SK-N-SH (cell line): Measurements from ENCODE around the gene KRTAP12-1. TPM values are rescaled to one million over a fixed set of nuclear protein-coding genes. Genes with fewer than 3 reads are reported as not detected.

Source experiments
- CTCF ChIA-PET: fragments of 300-600, 350-600 bp; formaldehyde crosslinking; extraction: SDS; loops from one replicate; lab custom pipeline; 2021; lab: Yijun Ruan, JAX
- POLR2A ChIA-PET: fragments of 350-600 bp; sonication (Branson Sonifier 250); formaldehyde crosslinking; extraction: SDS; loops from one replicate; lab custom pipeline; 2020; ENCODE audit warnings: antibody characterized with exemption, inconsistent platforms; lab: Yijun Ruan, JAX
- DNase-seq: peaks from one replicate; pipeline ENCODE4 v3.0.0; 2012
- H2AFZ ChIP-seq: fragments of 200-600 bp; sonication (generic); 2 replicates; pipeline ENCODE4 v1.8.1; 2016; ENCODE audit warnings: antibody characterized with exemption, mild to moderate bottlenecking, low read depth
- H3F3A ChIP-seq: fragments of 200-600 bp; sonication (generic); replicated peaks from 2 replicates; pipeline ENCODE3; 2016; ENCODE audit warnings: antibody characterized with exemption, mild to moderate bottlenecking; ENCODE audit not compliant: insufficient read depth
- H3K27ac ChIP-seq, 2 experiments: fragments of 200-500 bp in 1 of 2; fragments of 200-600 bp in 1 of 2; sonication (Bioruptor generic) in 1 of 2; sonication (generic), shearing (Covaris generic) in 1 of 2; 2 replicates each; pipeline versions ENCODE4 v1.5.1 to v1.6.1; 2014 to 2016; ENCODE audit warnings: low read depth in 2 of 2, inconsistent platforms in 1 of 2, low read length in 1 of 2, mild to moderate bottlenecking in 1 of 2, mixed read lengths in 1 of 2
- H3K27me3 ChIP-seq: fragments of 200-600 bp; sonication (generic), shearing (Covaris generic); 2 replicates; pipeline ENCODE4 v1.6.1; 2016; ENCODE audit warnings: mixed run types; ENCODE audit not compliant: insufficient read depth
- H3K36me3 ChIP-seq, 2 experiments: fragments of 200-500 bp in 1 of 2; fragments of 200-600 bp in 1 of 2; sonication (Bioruptor generic) in 1 of 2; sonication (generic) in 1 of 2; replicated peaks in 1 of 2; 2 replicates each; pipeline versions ENCODE3 to v1.5.1; 2014 to 2016; ENCODE audit warnings: low read length in 1 of 2, mild to moderate bottlenecking in 1 of 2; ENCODE audit not compliant: insufficient read depth in 2 of 2, control insufficient read depth in 1 of 2
- H3K4me1 ChIP-seq, 2 experiments: fragments of 200-500 bp in 1 of 2; fragments of 200-600 bp in 1 of 2; sonication (Bioruptor generic) in 1 of 2; sonication (generic), shearing (Covaris generic) in 1 of 2; 2 replicates each; pipeline versions ENCODE4 v1.5.1 to v1.6.1; 2014 to 2016; ENCODE audit warnings: low read depth in 1 of 2, low read length in 1 of 2, mixed run types in 1 of 2; ENCODE audit not compliant: insufficient read depth in 2 of 2, control insufficient read depth in 1 of 2
- H3K4me2 ChIP-seq: fragments of 200-600 bp; sonication (generic), shearing (Covaris generic); 2 replicates; pipeline ENCODE4 v1.6.1; 2017; ENCODE audit warnings: mixed run types
- H3K4me3 ChIP-seq, 2 experiments: fragments of 200-500 bp in 1 of 2; fragments of 200-600 bp in 1 of 2; sonication (Bioruptor generic) in 1 of 2; sonication (generic), shearing (Covaris generic) in 1 of 2; 2 replicates each; pipeline versions ENCODE4 v1.5.1 to v1.8.1; 2014 to 2016; ENCODE audit warnings: low read depth in 2 of 2, inconsistent platforms in 1 of 2, low read length in 1 of 2, mild to moderate bottlenecking in 1 of 2, mixed read lengths in 1 of 2, moderate library complexity in 1 of 2
- H3K79me2 ChIP-seq: fragments of 200-600 bp; sonication (generic); 2 replicates; pipeline ENCODE4 v1.8.1; 2017; ENCODE audit warnings: mild to moderate bottlenecking; ENCODE audit not compliant: insufficient read depth
- H3K9ac ChIP-seq: fragments of 200-600 bp; sonication (generic); 2 replicates; pipeline ENCODE4 v1.6.1; 2017; ENCODE audit warnings: mixed run types
- H3K9me2 ChIP-seq: fragments of 200-600 bp; sonication (generic); 2 replicates; pipeline ENCODE4 v1.6.1; 2017; ENCODE audit warnings: mixed run types
- H3K9me3 ChIP-seq: fragments of 200-600 bp; sonication (generic); 2 replicates; pipeline ENCODE4 v1.6.1; 2017; ENCODE audit warnings: mixed run types, mild to moderate bottlenecking, moderate library complexity
- H4K20me1 ChIP-seq: fragments of 200-600 bp; sonication (generic); 2 replicates; pipeline ENCODE4 v1.6.1; 2017; ENCODE audit warnings: mild to moderate bottlenecking, mixed run types; ENCODE audit not compliant: insufficient read depth
- CHD2 ChIP-seq: fragments of 150-350 bp; IDR thresholded peaks from 2 replicates; pipeline ENCODE4 v1.6.1; 2018; ENCODE audit warnings: low read length; ENCODE audit not compliant: partially characterized antibody
- EP300 ChIP-seq, 2 experiments: IDR thresholded peaks; 2 replicates each; pipeline versions ENCODE4 v1.4.0 to v1.6.1; 2012; ENCODE audit warnings: borderline replicate concordance in 1 of 2, low read depth in 1 of 2, low read length in 1 of 2
- FOXM1 ChIP-seq: IDR thresholded peaks from 2 replicates; pipeline ENCODE4 v1.4.0; 2012; ENCODE audit warnings: low read depth, mild to moderate bottlenecking
- GABPA ChIP-seq: IDR thresholded peaks from 2 replicates; pipeline ENCODE4 v1.4.0; 2012; ENCODE audit warnings: low read depth, mild to moderate bottlenecking
- GATA2 ChIP-seq: sonication (generic); formaldehyde crosslinking; IDR thresholded peaks from 2 replicates; pipeline ENCODE4 v1.5.0; 2020; ENCODE audit warnings: mild to moderate bottlenecking, missing genetic modification reagents
- JUND ChIP-seq: IDR thresholded peaks from 2 replicates; pipeline ENCODE4 v1.4.0; 2012
- MXI1 ChIP-seq: IDR thresholded peaks from 2 replicates; pipeline ENCODE4 v1.6.1; 2012; ENCODE audit warnings: mild to moderate bottlenecking, low read depth, low read length, improper control_type of control experiment
- NFIC ChIP-seq: IDR thresholded peaks from 2 replicates; pipeline ENCODE4 v1.4.0; 2012; ENCODE audit warnings: borderline replicate concordance
- NRF1 ChIP-seq: IDR thresholded peaks from 2 replicates; pipeline ENCODE4 v1.6.1; 2012; ENCODE audit warnings: low read depth, mild to moderate bottlenecking, low read length
- POLR2AphosphoS5 ChIP-seq: IDR thresholded peaks from 2 replicates; pipeline ENCODE4 v1.6.1; 2012; ENCODE audit warnings: low read depth, low read length
- RAD21 ChIP-seq: IDR thresholded peaks from 2 replicates; pipeline ENCODE4 v1.6.1; 2012; ENCODE audit warnings: mild to moderate bottlenecking, low read length
- RFX5 ChIP-seq: IDR thresholded peaks from 2 replicates; pipeline ENCODE4 v1.6.1; 2012; ENCODE audit warnings: mild to moderate bottlenecking, improper control_type of control experiment, low read length
- USF2 ChIP-seq: fragments of 150-350 bp; IDR thresholded peaks from 2 replicates; pipeline ENCODE4 v1.6.1; 2017; ENCODE audit warnings: antibody characterized with exemption, low read length, low read depth, borderline replicate concordance
- WGBS: methylation state at CpG from one replicate; pipeline ENCODE4 v1.1.6; 2017; ENCODE audit warnings: low lambda C conversion rate; 5-methylcytosine and 5-hydroxymethylcytosine counted together
- polyA plus RNA-seq, 3 experiments: library from polyadenylated mRNA; depleted of rRNA; stranded (reverse); fragments of >200 nt; gene quantifications; 2 replicates each; pipeline ENCODE4 v1.2.3, GENCODE V29; 2012
- TF ChIP-seq, protein P1 (sequence below): IDR thresholded peaks from 2 replicates; pipeline ENCODE4 v1.4.0; 2012; ENCODE audit warnings: low read depth, borderline replicate concordance
- TF ChIP-seq, protein P2 (sequence below): IDR thresholded peaks from 2 replicates; pipeline ENCODE4 v1.4.0; 2012; ENCODE audit warnings: low read depth, borderline replicate concordance

The KRTAP12-1 gene
- polyA plus RNA-seq, 1 of the 3 experiments (the other 2 are of a cell fraction): not detected

GRCh38 chr21:44728716-44729115 is 46.8 kb upstream of the KRTAP12-1 start (continued):
- no peak for TF ChIP-seq RAD21
- TF ChIP-seq JUND: no peak
- no peak for TF ChIP-seq CHD2
- TF ChIP-seq EP300 (IDR thresholded peaks at IDR 0.05; ENCODE audit: borderline replicate concordance in 1 of 2, low read depth in 1 of 2, low read length in 1 of 2): no peak
- no peak for TF ChIP-seq RFX5
- no peak for TF ChIP-seq NRF1
- no peak for TF ChIP-seq GABPA
- TF ChIP-seq NFIC: no peak
- TF ChIP-seq POLR2AphosphoS5: no peak

GRCh38 chr21:44727757-44728156 is 45.8 kb upstream of the KRTAP12-1 start:
- H3K9me3 ChIP-seq: no peaks in the 10 kb centered on the region
- no peaks in the 10 kb centered on the region for H3K4me1 ChIP-seq
- POLR2A ChIA-PET: no interaction called here
- TF ChIP-seq, protein P1, sequence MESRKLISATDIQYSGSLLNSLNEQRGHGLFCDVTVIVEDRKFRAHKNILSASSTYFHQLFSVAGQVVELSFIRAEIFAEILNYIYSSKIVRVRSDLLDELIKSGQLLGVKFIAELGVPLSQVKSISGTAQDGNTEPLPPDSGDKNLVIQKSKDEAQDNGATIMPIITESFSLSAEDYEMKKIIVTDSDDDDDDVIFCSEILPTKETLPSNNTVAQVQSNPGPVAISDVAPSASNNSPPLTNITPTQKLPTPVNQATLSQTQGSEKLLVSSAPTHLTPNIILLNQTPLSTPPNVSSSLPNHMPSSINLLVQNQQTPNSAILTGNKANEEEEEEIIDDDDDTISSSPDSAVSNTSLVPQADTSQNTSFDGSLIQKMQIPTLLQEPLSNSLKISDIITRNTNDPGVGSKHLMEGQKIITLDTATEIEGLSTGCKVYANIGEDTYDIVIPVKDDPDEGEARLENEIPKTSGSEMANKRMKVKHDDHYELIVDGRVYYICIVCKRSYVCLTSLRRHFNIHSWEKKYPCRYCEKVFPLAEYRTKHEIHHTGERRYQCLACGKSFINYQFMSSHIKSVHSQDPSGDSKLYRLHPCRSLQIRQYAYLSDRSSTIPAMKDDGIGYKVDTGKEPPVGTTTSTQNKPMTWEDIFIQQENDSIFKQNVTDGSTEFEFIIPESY: no peak
- TF ChIP-seq MXI1 (no peak), USF2 (no peak), NFIC (no peak), FOXM1 (no peak), CHD2 (no peak), GATA2 (CRISPR knock-in tag) (no peak), EP300 (IDR thresholded peaks at IDR 0.05; ENCODE audit: borderline replicate concordance in 1 of 2, low read depth in 1 of 2, low read length in 1 of 2) (no peak)
- TF ChIP-seq, protein P2, sequence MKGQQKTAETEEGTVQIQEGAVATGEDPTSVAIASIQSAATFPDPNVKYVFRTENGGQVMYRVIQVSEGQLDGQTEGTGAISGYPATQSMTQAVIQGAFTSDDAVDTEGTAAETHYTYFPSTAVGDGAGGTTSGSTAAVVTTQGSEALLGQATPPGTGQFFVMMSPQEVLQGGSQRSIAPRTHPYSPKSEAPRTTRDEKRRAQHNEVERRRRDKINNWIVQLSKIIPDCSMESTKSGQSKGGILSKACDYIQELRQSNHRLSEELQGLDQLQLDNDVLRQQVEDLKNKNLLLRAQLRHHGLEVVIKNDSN: no peak
- TF ChIP-seq, all 33 proteins: peak for 0
- Histone ChIP-seq H3K9me2 (no peaks in the 10 kb centered on the region), H3K4me3 (no peak overlapping the region), H4K20me1 (no peaks in the 10 kb centered on the region), H3K79me2 (no peaks in the 10 kb centered on the region), H3K4me2 (no peak overlapping the region), H3K9ac (no peak overlapping the region), H3F3A (no peaks in the 10 kb centered on the region), H2AFZ (no peak overlapping the region), H3K27ac (no peak overlapping the region), H3K36me3 (no peaks in the 10 kb centered on the region), H3K27me3 (peaks cover 52% of the 10 kb centered on the region; the same call in 1 of the 2 replicates)
- no peak for DNase-seq
- 5% methylated on average over 9 of the region's 9 CpGs for WGBS
- CTCF ChIA-PET: interaction anchor here (1.1 kb wide), 1 partner anchor 15 kb away, joined by 5 read pairs; no protein-coding TSS in a partner anchor
